WI38 (cell line): ENCODE results near the gene PATE1.
"Not testable (repeated sequence)": the region's sequence is repeated elsewhere in the genome, so short reads cannot be mapped to it uniquely, and the experiment has no call there.

ENCODE experiments used
- H3K4me3 ChIP-seq: 2 replicates; pipeline ENCODE4 v1.5.1; 2011; ENCODE audit warnings: low read depth, mild to moderate bottlenecking, control low read depth, low read length
- TF ChIP-seq, protein P1 (sequence below): IDR thresholded peaks from 2 replicates; pipeline ENCODE4 v1.5.1; 2012; ENCODE audit warnings: low read depth, mild to moderate bottlenecking, control low read depth, low read length

The PATE1 gene

GRCh38 chr11:125745979-125746378 is at the start of gene PATE1:
Gene PATE1, plus strand, starts transcription at chr11:125746279. Its CDS starts 26 bp downstream, at chr11:125746305.
- no peak within 1 kb of the TSS for H3K4me3 ChIP-seq

DNA sequence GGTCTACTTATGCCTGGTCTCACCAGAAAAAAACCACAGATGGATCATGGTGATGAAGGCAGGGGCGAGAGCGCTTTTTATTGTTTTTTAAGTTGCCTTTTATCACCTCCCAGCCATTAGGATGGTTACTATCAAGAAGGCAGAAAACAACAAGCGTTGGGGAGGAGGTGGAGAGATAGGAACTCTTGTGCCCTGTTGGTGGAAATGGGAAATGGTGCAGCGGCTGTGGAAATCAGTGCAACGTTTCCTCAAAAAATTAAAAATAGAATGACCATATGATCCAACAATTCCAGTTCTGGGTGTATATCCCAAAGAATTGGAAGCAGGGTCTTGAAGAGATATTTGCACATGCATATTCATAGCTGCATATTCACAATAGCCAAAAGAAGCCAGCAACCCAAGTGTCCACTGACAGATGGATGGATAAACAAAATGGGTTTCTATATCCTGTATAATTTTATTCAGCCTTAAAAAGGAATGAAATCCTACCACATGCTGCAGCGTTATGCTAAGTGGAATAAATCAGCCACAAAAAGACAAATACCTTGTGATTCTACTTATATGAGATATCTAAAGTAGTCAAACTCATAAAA is 45.0 kb upstream of the PATE1 start:
- H3K4me3 ChIP-seq, result no peak overlapping the region
- TF ChIP-seq, protein P1, sequence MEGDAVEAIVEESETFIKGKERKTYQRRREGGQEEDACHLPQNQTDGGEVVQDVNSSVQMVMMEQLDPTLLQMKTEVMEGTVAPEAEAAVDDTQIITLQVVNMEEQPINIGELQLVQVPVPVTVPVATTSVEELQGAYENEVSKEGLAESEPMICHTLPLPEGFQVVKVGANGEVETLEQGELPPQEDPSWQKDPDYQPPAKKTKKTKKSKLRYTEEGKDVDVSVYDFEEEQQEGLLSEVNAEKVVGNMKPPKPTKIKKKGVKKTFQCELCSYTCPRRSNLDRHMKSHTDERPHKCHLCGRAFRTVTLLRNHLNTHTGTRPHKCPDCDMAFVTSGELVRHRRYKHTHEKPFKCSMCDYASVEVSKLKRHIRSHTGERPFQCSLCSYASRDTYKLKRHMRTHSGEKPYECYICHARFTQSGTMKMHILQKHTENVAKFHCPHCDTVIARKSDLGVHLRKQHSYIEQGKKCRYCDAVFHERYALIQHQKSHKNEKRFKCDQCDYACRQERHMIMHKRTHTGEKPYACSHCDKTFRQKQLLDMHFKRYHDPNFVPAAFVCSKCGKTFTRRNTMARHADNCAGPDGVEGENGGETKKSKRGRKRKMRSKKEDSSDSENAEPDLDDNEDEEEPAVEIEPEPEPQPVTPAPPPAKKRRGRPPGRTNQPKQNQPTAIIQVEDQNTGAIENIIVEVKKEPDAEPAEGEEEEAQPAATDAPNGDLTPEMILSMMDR, result no peak

More at GRCh38 chr11:125745979-125746378, at the start of gene PATE1:
- TF ChIP-seq, protein P1, result no peak

GRCh38 chr11:125701858-125702621 is 44.0 kb upstream of the PATE1 start:
- TF ChIP-seq, protein P1, result no peak
- H3K4me3 ChIP-seq, result no peak overlapping the region

DNA sequence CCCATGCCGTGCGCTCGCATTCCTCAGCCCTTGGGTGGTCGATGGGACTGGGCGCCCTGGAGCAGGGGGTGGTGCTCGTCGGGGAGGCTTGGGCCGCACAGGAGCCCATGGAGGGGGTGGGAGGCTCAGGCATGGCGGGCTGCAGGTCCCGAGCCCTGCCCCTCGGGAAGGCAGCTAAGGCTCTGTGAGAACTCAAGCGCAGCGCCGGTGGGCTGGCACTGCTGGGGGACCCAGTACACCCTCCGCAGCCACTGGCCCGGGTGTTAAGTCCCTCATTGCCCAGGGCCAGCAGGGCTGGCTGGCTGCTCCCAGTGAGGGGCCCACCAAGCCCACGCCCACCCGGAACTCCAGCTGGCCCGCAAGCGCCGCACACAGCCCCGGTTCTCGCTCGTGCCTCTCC is 41.4 kb upstream of the PATE1 start:
- not testable (repeated sequence) for H3K4me3 ChIP-seq

DNA sequence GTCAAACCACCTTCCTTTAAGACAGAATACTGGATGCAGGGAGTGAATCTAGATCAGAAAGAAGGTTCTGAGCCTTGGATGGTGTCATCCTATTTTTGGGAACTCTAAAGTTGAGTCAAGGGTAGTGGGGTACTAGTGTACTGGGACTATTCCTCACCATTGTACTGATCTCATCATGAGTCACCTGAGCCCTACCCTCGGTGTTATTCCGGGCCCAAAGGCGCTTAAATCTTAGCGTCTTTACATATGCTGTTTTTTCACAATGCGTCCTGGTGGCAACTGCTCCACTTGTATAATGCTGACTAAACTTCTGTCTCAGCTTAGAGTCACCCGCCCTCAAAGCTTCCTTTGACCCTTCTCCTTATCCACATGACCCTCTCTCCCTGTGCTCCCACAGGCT is 25.3 kb upstream of the PATE1 start:
- TF ChIP-seq, protein P1, result no peak
- no peak overlapping the region for H3K4me3 ChIP-seq

DNA sequence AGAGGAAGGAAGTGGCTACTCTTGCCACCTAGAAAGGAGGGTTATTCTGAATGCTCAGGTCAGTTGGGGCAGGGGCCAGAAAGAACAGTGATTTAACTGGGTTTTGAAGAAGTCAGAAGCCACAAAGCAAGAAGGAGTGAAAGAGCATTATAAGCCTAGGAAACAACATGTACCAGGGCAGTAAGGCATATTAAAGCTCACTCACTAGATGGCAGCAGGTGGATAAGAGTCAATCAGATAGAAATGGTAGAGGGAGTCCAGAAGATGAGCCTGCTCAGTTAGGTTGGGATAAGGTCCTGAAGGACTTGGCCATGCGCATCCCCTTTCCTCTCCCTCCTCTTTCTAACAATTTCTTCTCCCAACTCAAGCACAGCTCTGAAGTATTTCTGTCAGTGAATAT is 22.0 kb upstream of the PATE1 start:
- H3K4me3 ChIP-seq, result no peak overlapping the region
- TF ChIP-seq, protein P1, result no peak

DNA sequence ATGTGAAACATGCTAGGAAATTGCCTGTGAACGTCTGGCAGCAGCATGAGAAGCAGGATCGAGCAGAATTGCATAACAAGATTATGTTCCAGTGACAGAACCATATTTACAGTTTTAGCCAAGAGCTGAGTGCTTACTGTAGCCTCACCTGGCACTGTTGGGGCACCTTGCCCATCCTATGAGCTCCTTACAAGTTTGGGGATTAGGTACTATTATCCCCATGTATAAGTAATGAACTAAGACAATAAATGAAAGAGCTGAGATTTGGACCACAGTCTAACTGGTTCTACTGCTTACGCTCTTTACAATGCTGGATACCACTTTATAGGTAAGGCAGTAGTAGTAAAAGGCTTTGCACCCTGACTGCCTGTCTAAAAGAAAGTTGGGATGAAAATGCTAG is 17.1 kb upstream of the PATE1 start:
- no peak overlapping the region for H3K4me3 ChIP-seq
- TF ChIP-seq, protein P1, result no peak
